ENCODE results near the gene CHD5. TPM values are rescaled to one million over a fixed set of nuclear protein-coding genes. Genes with fewer than 3 reads are reported as not detected.

CHD5 gene
- total RNA-seq, 1 donor from 2014 or later, result 4.5 TPM

DNA sequence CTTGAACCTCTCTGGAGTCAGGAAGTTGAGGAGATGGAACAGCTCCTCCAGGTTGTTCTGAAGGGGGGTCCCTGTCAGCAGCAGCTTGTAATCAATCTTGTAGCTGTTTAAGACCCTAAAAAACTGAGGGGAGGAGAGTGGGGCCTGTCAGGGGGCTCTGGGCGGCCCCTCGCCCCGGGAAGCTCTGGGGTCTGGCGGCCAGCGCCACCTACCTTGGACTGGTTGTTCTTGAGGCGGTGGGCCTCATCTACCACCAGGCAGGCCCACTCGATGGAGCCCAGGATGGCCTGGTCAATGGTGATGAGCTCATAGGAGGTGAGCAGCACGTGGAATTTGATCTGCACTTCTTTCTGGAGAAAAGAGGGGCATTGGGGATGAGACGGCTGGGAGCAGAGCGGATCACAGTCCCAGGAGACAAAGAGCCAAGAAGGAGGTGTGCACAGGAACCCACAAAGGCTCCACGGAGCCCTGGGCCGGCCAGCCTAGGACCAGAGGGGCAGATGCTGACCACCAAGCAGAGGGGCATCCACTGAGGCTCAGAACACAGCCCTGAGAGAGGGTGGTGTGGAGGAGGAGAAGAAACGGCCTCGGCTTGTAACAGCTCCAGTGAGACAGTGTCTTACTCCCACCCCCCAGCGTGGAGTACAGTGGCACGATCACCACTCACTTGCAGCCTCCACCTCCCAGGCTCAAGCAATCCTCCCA is 43.5 kb downstream of the CHD5 start:
- intact Hi-C loops (cut with micrococcal nuclease), result no loop called here

- intact Hi-C loops (cut with micrococcal nuclease), result no loop called here
Observed at GRCh38 chr1:6134741-6135510, 45.2 kb downstream of the CHD5 start.

DNA sequence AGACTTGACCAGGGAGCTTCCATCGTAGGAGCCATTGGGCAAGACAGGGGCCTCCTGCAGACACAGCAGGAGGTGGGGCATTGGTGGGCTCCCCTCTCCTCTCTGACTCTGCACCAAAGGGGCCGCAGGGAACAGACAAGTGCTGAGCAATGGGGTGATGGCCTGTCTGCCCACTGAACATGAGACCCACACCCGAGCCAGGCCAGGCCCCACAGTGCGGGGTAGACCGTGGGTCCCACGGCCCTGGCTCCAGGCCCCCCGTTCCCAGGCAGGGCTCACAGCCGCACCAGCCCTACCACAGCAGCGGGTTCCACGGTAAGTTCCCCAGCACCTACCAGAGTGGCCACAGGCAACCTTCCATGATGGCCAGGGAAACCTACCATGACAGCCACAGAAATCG is 45.9 kb downstream of the CHD5 start:
- intact Hi-C loops (cut with micrococcal nuclease), result no loop called here

DNA sequence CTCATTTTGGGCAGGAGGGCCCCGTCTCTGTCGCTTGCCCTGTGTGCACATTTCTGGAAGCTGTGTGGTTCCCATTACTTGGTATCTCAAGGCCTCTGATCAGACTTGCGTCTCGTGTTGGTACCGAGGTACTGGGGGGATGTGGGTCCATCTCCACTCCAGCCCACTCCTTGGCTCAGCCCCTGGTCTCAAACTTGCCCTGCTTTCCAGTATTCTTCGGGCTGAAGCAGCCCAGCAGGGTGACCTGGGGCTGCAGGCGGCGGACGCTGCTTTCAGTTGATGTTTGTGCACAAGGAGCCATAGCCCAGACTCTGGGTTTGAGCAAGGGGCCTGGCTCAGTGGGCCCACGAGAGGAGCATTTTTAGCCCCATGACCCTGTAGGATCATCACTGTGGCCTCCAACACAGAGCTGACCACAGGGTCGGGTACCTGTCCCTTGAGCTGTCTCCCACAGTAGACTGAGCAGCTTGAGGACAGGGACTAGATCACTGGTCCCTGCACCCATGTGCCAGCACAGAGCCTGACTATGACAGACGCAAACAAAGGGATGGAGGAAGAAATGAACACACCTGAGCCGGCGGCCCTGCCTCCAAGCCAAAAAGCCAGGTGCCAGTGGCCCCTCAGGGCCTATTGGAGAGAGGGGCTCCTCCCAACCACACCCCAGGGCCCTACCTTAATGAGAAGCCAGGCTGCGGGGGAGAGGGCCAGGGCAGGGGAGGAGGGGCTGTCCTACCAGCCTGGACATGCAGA is 46.8 kb downstream of the CHD5 start:
- intact Hi-C loops (cut with micrococcal nuclease), result no loop called here

DNA sequence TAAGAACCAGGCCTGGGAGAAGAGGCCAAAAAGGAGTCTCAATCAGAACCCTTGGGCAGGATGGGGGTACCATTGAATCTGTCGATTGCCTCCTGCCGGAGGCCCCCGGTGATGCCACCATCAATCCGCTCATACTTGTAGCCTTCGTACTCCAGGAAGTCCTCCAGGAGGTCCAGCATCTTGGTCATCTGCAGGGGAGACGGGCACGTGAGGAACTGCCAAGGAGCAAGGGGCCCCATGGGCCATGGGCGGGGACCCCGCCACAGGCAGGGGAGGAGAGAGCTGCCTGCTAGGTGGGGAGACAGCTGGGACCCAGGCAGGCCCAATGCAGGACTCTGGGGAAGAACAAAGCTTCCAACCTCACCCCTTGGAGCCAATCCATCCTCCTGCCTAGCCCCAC is 48.6 kb downstream of the CHD5 start:
- intact Hi-C loops (cut with micrococcal nuclease), result no loop called here

DNA sequence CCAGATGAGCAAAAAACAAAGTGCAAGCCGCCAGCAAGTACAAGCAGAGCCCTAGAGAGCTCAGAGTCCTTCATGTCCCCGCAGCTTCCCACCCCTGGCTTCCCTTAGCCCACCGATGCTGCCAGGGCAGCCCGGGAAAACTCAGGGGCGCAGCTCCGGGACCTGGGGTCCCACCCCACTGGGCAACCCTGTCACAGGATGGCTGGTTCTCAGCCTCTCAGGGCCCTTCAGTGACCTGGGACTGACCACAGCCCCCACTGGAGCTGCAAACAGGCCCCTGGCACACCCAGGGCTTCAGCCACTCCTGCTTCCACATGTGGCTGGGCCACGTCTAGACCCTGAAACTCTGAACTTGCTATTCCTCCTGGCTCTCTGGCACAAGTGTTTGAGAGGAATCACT is 49.5 kb downstream of the CHD5 start:
- intact Hi-C loops (cut with micrococcal nuclease), result no loop called here

GRCh38 chr1:6130036-6130435 is 50.1 kb downstream of the CHD5 start:
- intact Hi-C loops (cut with micrococcal nuclease), result no loop called here

DNA sequence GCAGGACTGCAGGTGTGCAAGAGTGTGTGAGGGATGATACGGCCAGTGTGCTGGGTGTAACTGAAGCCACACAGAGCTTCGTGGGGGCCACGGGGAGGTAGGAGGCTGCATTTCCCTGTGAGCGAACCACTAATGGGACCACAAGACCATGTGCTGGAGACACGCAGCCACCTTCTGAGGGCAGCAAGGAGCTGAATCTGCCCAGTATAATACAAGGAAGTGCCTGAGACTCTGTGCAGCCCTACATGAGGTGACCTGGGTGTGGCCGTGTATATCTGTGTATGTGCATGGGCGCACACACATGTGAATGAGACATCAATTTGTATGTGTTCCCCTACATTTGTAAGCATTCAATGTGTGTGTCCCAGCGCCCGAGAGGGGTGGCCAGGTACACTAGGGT is 50.8 kb downstream of the CHD5 start:
- intact Hi-C loops (cut with micrococcal nuclease), result no loop called here

GRCh38 chr1:6128276-6129081 is 51.6 kb downstream of the CHD5 start:
- intact Hi-C loops (cut with micrococcal nuclease), result no loop called here

GRCh38 chr1:6127587-6128163 is 52.4 kb downstream of the CHD5 start:
- intact Hi-C loops (cut with micrococcal nuclease), result loop anchor here (2.0 kb wide), 1 partner anchor 21 kb away; no protein-coding TSS in a partner anchor

DNA sequence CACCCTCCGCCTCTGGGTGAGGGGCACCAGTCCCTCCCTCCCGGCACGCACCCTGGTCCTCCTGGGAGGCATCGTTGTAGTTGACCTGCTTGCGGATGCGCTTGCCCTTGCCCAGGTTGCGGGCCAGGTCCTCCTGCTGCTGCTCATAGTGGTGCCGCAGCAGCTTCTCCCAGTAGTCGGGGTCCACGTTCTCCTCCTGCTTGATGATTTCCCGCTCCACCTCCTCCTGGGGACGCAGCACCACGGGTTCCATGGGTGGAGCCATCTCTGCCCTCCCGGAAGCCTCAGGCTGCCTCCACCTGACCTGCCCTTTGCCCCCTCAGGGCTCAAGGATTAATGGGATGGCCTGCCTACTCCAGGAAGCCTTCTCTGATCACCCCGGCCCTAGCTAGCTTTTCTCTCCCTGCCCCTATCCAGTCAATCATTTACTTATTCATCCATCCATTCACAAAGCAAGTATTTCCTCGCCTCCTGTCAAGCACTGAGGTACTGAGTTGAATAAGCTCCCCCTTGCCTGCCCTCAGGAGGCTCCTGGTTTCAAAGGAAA is 53.5 kb downstream of the CHD5 start:
- intact Hi-C loops (cut with micrococcal nuclease), result loop anchor here (2.0 kb wide), 1 partner anchor 22 kb away; no protein-coding TSS in a partner anchor

- intact Hi-C loops (cut with micrococcal nuclease), result loop anchor here (2.0 kb wide), 1 partner anchor 23 kb away; no protein-coding TSS in a partner anchor
Observed at GRCh38 chr1:6126028-6126427, 54.1 kb downstream of the CHD5 start.

DNA sequence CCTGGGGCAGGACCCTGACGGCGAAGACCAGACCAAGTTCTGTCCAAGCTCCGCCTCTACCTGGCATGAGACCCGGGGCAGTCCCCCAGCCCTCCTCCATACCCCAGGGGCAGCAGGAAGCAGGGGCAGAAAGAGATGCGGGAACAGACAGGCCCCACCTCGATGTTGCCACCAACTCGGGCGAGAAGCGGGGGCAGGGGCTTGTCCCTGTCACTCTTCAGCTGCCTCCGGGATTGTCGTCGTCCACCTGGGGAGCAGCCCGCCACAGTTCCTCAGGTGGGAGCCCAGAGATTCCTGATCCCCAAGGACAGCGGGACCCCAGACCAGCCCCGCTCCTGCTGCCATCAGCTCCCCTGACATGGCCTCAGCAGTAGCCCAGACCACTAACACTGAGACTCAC is 54.8 kb downstream of the CHD5 start:
- intact Hi-C loops (cut with micrococcal nuclease), result no loop called here

DNA sequence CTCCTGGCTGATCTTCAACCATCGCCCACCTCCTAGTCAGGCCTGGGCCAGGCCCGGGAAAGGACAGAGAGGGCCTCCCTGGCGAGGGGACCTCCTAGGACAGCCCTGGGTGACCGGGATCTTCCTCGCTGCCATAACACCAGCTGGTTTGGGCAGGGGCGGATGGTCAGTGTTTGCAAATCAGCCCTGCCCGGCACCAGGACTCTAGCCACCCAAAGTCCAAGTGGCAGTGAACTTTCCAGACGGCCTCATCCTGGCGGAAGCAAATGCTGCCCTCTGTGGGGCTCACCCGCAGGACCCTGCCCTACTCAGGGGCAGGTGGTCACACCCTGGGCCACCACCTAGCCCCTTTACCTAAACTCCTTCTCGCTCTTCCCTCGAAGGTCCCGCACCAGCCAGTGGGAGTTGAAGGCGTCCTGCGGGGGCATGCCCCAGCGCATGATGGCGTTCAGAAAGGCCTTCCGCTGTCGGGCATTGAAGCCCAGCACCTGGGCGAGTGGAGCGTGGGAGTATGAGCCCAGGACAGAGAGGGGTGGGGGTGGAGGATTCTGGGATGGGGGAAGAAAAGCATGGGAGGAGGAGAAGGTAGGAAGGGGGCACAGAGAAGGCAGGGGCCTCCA is 55.3 kb downstream of the CHD5 start:
- intact Hi-C loops (cut with micrococcal nuclease), result no loop called here

- intact Hi-C loops (cut with micrococcal nuclease), result no loop called here
Observed at GRCh38 chr1:6124341-6124740, 55.8 kb downstream of the CHD5 start.

DNA sequence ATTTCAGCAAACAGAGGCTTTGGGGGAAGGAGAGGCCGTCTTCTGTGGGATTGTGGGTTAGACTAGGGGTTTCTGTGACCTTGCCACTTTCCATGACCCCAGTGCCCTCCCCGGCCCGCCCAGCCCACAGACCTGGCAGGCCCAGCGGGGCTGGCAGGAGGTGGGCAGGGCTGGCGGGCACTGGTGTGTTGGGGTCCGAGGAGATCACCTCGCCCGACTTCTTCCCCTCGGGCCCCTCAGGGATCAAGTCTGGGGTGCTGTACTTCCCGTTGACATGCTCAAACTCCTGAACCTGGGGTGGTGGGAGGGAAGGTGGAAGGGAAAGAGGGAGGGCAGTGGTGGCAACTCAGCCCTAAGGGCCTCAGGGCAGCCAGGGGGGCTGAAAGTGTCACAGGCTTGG is 56.3 kb downstream of the CHD5 start:
- intact Hi-C loops (cut with micrococcal nuclease), result no loop called here

- intact Hi-C loops (cut with micrococcal nuclease), result no loop called here
Observed at GRCh38 chr1:6123083-6123482, 57.0 kb downstream of the CHD5 start.

DNA sequence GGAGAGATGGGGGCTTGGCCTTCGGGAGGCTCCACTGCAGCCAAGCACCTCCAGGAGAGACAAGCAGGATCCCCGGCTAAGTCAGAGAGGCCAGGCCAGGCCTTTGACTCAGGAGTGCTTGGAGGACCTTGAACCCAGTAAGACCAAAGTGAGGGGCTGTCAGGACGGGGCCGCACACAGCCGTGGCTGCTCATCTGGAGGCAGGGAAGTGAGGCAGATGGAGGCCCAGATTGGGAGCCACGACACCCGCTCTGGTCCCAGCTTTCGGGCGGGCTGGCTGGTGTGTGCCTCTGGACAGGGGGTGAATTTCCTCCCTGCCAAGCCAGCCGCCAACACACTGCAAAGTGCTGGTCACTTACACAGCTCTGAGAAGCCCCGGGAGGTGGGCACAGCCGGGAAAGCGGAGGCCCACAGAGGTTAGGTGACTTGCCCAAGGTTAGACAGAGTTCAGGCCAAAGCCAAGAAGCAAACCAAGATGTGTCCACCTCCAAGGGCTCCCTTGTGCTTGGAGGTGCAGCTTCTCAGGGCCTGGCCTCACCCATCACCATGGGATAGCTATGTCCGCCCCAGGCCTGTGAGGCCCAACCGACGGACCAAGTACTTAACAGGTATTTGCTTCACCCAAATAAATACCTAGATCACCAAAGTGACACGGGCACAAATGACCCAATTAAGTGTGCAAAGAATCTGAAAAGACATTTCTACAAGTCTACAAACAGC is 58.3 kb downstream of the CHD5 start:
- intact Hi-C loops (cut with micrococcal nuclease), result no loop called here

DNA sequence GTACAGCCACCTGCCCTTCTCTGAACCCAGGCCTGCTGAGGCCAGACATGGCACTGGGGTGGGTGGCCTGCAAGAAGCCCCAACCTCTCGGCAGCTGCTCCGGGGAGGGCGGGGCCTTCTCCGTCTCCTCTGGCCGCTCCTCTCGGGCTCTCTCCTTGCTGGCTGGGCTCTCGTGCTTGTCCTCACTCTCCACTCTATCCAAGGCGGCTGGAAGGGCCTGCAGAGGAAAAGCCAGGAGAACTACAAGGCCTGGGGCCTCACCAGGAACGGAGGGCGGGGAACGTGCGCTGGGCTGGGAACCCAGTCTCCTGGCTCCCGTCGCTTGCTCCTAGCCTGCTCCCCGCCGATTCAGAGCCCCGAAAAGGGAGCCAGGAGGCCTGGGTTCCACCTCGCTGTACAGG is 59.1 kb downstream of the CHD5 start:
- intact Hi-C loops (cut with micrococcal nuclease), result no loop called here
